Measurements from ENCODE around the gene DNAJC24. TPM values are rescaled to one million over a fixed set of nuclear protein-coding genes. Genes with fewer than 3 reads are reported as not detected.
"Not testable (repeated sequence)": the region's sequence is repeated elsewhere in the genome, so short reads cannot be mapped to it uniquely, and the experiment has no call there.

The DNAJC24 gene, protein sequence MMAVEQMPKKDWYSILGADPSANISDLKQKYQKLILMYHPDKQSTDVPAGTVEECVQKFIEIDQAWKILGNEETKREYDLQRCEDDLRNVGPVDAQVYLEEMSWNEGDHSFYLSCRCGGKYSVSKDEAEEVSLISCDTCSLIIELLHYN
- 4.1 and 5.1 TPM in 2 replicates for total RNA-seq (2014; rRNA removed; shearing (Covaris generic); ENCODE audit: low replicate concordance)

DNA sequence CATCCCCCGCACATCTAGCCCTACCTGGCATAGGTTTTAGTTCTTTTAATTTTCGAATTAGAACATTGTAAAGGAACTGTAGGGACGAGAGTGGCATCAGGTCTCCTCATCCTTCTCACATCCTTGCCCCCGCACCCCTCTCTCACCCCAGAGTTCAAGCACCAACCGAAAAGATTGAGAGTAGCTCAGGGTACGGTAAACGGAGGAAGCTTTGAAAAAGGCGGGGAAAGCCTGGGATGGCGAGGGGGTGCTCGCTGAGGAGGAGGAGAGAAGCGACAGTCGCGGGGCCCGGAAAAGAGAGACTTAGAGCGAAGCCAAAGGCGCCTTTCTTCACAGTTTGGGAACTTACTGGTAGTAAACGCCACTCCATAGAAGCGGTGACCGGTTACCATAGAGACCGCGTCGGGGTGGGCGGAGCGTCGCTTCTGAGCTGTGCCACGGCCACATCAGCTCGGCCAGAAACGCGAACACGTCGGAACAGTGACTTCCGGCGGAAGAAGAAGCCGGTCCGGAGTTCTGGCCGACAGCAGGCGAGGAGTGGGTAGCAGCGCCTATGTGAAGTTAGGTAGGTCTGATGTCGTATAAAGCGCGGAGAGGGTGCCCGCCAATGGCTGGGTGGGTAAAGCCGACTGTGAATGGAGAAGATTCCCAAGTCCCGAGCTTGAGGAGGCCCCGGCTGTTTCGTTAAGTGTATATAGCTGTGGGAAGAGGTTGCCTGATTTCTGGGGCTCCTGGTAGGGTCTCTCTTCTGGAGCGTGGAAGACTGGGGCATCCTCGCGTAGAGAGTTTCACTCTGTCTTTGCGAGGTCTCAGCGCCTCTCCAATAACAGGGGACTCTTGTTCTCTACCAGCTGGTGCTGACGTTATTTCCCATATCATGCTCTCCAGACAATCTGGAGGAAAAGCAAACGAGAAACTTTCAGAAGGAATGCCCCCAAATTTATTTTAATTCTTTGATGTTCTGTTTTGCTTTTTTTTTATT is at the start of gene DNAJC24, which contains the start of gene DCDC1:
Gene DNAJC24, plus strand, starts transcription at position 513 of the 982 bp plus-strand sequence. CDS start 889 bp downstream, outside the sequence.
Gene DCDC1, minus strand, starts transcription at position 392 of the 982 bp plus-strand sequence. CDS start 41,459 bp downstream, outside the sequence.
- DNase-seq (ENCODE audit: low read depth): peak; percentile 76
- in situ Hi-C loops (cut with HindIII; ENCODE audit: low pct_unique_long_range_greater_than_20kb, low sequenced_read_pairs): no loop called here

DNA sequence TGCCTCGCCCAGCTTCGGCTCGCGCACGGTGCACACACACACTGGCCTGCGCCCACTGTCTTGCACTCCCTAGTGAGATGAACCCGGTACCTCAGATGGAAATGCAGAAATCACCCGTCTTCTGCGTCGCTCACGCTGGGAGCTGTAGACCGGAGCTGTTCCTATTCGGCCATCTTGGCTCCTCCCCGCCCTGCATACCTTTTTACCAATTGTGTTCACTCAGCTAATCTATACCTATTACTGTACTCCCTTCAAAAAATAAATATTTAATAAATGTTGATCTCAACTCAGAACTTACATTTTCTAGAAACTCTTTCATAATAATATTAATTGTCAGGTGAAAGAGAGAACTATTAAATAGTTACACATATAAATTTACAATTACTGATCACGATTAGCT is 48.2 kb upstream of the DNAJC24 start:
- in situ Hi-C loops (cut with HindIII; ENCODE audit: low pct_unique_long_range_greater_than_20kb, low sequenced_read_pairs); DNase-seq (ENCODE audit: low read depth): not testable (repeated sequence)

DNA sequence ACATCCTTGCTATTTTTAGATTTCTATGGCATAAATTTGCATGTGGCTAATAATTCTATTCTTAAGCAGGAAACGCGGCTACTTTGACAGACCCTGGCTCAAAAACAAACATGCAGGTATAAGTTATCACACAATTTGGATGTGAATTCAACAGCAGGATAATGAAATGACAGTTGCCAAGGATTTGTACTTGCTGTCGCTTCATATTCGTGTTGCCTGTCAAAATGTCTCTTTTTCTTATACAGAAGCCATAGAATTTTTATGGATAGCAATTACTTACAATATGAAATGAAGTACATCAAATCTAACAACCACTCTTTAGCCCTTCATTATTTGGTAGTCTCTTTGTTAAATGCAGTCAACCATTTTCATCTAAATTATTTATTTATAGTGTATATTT is 46.5 kb upstream of the DNAJC24 start:
- in situ Hi-C loops (cut with HindIII; ENCODE audit: low pct_unique_long_range_greater_than_20kb, low sequenced_read_pairs): no loop called here
- DNase-seq (ENCODE audit: low read depth): no peak

DNA sequence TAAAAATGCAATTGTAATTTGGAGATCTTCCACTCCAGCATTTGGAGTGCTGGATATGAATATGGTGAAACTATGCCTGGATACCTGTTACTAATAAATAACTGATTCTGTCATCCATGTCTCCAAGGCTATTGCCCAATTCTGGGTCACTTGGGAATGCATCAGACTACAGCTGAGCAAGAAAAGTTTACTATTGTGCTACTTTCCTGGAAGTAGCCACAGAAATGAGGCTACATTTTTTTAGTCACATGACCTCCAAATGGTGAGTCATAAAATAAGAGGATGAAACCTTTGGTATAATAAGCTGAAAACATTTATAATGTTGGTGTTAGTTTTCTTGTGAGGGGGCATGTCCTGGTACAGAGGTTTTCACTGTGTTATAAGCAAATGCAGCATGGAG is 44.5 kb upstream of the DNAJC24 start:
- in situ Hi-C loops (cut with HindIII; ENCODE audit: low pct_unique_long_range_greater_than_20kb, low sequenced_read_pairs): no loop called here
- DNase-seq (ENCODE audit: low read depth): no peak

DNA sequence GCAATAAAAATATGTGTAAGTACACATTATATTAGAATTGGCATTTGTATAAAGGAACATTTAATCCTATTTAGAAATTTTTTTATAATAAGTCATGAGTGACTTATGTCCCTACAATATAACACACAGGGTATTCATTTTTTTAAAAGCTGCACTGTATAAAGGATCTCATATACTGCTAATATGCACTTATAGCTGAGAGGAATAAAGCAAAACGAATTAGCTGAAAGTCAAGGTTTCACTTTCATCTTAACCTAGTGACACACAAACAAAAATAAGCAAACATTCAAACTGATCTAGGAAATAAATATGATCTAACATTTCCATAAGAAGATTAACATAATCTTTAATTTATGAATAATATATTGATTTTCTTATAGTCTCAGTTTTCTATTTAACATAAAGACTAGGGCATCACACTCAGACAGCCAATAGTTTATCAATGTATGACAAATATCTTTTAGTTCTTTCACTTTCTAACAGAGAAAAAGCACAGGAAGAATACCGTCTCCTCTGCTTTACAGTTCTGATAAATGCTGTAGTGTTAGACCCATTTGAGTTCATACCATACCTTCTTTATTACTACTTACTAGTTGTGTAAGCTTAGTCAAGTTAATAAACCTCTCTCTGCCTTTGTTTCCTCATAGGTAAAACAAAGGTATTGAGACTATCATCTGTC is 43.1 kb upstream of the DNAJC24 start:
- in situ Hi-C loops (cut with HindIII; ENCODE audit: low pct_unique_long_range_greater_than_20kb, low sequenced_read_pairs): no loop called here

DNA sequence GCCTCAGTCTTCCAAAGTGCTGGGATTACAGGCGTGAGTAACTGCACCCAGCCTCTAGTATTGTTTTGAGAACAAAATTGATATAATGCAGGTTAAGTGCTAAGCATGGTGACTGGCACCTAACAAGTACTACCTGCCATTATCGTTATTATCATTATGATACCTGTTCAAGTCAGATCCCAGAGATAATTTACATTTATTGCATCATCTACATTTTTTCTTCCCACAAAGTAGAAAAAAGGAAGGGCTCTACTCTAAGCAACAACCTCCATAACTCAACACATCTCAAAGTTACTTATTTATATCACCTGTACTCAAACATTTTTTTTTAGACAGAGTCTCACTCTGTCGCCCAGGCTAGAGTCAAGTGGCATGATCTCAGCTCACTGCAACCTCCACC is 42.2 kb upstream of the DNAJC24 start:
- in situ Hi-C loops (cut with HindIII; ENCODE audit: low pct_unique_long_range_greater_than_20kb, low sequenced_read_pairs): no loop called here
- DNase-seq (ENCODE audit: low read depth): no peak

More for the DNA sequence above, 43.1 kb upstream of the DNAJC24 start:
- no peak for DNase-seq (ENCODE audit: low read depth)

DNA sequence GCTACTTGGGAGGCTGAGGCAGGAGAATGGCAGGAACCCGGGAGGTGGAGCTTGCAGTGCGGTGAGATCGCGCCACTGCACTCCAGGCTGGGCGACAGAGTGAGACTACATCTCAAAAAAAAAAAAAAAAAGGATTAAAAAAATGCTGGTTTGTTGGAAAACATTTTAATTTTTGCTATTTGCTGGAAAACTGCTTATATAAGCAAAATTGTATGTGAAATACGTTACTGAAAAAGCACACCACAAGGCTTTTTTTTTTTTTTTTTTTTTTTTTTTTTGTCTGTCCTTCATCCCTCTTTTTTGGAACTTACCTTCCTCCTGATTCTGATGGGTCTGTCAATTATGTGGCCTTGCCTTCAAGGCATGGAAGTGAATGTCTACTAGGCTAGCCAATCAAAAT is 41.0 kb upstream of the DNAJC24 start:
- in situ Hi-C loops (cut with HindIII; ENCODE audit: low pct_unique_long_range_greater_than_20kb, low sequenced_read_pairs): no loop called here

DNA sequence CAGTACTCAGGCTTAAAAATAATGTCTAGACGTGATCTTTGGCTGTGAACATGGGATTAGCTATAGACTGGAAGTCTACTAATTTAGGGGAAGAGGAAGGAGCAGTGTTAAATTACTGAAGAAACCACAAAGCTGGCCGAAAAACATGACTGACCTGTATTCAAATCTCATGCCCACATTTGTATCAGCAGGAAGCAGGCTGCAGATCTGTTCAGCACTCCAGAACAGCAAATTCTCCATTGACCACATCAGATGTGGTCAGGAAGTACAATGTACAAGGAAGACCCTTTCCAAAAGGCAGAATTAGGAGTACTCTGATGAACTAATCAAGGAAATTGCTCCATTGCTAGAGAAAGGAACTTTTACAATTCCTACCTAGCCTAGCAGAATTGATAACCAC is 31.9 kb upstream of the DNAJC24 start:
- in situ Hi-C loops (cut with HindIII; ENCODE audit: low pct_unique_long_range_greater_than_20kb, low sequenced_read_pairs): no loop called here
- DNase-seq (ENCODE audit: low read depth): no peak

More for the DNA sequence above, 41.0 kb upstream of the DNAJC24 start:
- no peak for DNase-seq (ENCODE audit: low read depth)

DNA sequence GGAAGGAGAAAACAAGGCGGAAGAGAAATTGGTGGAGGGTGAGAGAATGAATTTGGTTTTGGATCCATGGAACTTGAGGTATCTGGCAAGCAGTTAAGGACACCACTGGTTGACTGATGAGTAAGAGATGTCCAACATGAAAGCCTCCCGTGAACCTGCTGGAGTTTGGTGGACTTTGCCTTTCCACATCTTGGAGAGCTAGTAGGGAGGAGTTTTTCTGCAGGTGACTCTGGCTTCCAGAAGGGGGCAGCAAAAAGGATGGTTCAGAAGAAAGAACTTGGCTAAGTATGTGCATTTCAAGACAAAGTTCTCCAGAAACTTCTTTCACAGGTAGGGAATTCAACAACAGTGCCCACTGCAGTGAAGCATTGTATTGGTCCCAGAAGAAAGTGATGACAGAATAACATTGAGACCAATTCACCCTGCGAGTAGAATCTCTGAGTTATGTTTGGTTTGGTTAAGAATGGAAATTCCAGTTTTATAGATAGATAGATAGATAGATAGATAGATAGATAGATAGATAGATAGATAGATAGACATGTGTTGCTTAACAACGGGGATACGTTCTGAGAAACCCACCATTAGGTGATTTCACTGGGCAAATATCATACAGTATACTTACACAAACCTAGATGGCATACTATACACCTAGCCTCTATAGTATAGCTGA is 28.6 kb upstream of the DNAJC24 start:
- peak; percentile 9 for DNase-seq (ENCODE audit: low read depth)
- in situ Hi-C loops (cut with HindIII; ENCODE audit: low pct_unique_long_range_greater_than_20kb, low sequenced_read_pairs): no loop called here

DNA sequence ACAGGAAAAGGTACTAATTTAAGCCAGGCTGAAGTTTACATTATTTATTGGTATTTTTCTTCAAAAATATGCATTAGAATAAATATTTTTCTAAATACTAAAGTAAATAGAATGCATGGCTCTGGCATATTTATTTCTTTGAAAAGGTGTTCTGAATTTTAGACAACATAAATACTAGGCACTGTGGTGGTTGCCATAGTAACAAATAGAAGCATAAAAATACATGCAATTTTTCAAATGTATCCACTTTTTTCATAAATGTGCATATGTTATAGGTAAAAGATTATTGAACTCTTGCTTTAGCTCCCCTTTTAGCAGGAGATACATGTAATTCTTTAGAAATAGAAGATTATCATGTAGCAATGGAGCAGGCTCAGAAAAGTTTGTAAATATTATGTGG is 18.5 kb upstream of the DNAJC24 start:
- DNase-seq (ENCODE audit: low read depth): no peak
- in situ Hi-C loops (cut with HindIII; ENCODE audit: low pct_unique_long_range_greater_than_20kb, low sequenced_read_pairs): no loop called here

DNA sequence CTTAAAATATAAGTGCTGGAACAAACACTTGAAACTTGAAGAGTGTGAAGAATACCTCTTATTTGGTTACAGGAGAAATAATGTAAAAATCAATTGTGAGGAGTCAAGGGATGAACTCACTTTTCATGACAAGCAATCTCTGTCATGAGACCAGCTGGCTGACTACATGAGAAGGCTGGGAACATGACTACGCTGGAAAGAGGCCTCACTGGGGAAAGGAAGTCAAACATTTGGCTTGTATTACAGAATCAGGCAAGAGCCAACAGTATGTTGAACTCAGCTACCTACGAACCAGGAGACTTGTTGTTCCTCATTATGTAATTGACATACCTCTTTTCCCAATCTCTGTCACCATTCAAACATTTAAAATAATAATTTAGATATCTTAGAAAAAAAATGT is 14.5 kb upstream of the DNAJC24 start:
- no peak for DNase-seq (ENCODE audit: low read depth)
- in situ Hi-C loops (cut with HindIII; ENCODE audit: low pct_unique_long_range_greater_than_20kb, low sequenced_read_pairs): no loop called here

DNA sequence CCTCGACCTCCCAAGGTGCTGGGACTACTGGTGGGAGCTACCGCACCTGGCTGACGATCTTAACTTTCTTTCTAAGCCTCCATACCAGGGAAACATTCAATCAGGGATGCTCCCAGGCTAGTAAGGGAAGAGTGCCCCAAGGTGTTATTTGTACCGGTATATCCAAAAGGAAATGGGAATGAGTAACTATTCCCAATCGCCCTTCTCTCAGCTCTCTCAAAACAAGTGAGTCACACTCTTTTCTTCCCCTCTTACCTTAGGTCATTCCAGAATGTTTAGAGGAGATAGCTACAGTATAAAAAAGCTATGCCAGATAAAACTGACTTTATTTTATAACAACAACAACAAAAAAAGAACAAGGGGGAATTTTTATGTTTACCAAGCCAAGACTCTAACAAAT is 13.8 kb upstream of the DNAJC24 start:
- in situ Hi-C loops (cut with HindIII; ENCODE audit: low pct_unique_long_range_greater_than_20kb, low sequenced_read_pairs): no loop called here
- no peak for DNase-seq (ENCODE audit: low read depth)

DNA sequence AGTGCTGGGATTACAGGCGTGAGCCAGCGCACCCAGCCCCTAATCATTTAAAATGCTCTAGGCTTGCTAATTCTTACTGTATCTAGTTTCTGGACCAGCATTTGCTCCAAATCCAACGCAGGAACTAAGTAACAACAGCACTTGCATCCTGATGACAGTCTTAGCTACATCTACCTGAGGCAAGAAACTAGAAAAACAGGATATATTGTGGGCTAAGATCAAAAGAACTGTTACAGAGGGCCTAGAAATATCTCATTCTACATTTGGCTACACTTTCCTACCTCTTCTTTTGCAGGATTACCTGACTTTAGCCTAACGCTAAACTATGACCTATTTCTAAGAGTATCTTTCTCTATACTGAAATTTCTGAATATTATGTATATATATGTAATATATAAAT is 7.9 kb upstream of the DNAJC24 start:
- in situ Hi-C loops (cut with HindIII; ENCODE audit: low pct_unique_long_range_greater_than_20kb, low sequenced_read_pairs): no loop called here
- DNase-seq (ENCODE audit: low read depth): no peak

DNA sequence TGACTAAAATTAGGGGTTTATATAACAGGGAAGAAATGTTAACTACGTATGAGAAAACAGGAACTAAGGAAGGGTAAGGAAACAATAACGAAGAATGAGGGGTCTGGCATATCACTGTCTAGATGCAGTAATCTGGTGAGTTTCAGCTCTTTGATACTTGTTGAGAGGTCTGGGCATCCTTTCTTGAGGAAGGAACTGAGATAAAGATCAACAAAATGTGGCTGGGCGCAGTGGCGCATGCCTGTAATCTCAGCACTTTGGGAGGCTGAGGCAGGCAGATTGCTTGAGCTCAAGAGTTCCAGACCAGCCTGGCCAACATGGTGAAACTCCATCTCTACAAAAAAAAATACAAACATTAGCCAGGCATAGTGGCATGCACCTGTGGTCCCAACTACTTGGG is 2.9 kb upstream of the DNAJC24 start:
- DNase-seq (ENCODE audit: low read depth): no peak
- in situ Hi-C loops (cut with HindIII; ENCODE audit: low pct_unique_long_range_greater_than_20kb, low sequenced_read_pairs): no loop called here

DNA sequence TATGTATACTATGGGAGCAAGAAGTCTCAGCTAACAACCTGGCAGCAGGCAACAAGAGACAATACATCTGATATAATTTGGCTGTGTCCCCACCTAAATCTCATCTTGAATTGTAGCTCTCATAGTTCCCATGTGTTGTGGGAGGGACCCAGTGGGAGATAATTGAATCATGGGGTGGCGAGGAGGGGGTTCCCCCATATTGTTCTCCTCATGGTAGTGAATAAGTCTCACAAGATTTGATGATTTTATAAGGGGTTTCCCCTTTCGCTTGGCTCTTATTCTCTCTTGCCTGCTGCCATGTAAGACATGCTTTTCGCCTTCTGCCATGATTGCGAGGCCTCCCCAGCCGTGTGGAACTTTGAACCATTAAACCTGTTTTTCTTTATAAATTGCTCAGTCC is 6.2 kb downstream of the DNAJC24 start:
- DNase-seq (ENCODE audit: low read depth): no peak
- in situ Hi-C loops (cut with HindIII; ENCODE audit: low pct_unique_long_range_greater_than_20kb, low sequenced_read_pairs): no loop called here

DNA sequence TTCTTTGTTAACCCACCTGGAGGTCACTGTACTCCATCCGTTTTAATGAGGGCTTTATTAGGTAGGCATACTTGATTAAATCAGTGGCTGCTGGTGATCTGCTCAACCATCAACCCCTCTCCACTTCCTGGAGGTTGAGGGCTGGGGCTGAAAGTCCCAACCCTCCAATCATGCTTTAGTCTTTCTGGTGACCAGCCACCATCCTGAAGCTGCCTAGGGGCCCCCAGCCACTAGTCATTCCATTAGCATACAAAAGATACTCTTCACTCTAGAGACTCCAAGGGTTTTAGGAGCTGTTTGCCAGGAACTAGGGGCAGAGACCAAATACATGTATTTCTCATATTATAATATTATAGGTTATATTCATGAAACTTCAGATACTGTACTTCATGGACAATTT is 13.5 kb downstream of the DNAJC24 start:
- DNase-seq (ENCODE audit: low read depth): no peak
- in situ Hi-C loops (cut with HindIII; ENCODE audit: low pct_unique_long_range_greater_than_20kb, low sequenced_read_pairs): no loop called here

DNA sequence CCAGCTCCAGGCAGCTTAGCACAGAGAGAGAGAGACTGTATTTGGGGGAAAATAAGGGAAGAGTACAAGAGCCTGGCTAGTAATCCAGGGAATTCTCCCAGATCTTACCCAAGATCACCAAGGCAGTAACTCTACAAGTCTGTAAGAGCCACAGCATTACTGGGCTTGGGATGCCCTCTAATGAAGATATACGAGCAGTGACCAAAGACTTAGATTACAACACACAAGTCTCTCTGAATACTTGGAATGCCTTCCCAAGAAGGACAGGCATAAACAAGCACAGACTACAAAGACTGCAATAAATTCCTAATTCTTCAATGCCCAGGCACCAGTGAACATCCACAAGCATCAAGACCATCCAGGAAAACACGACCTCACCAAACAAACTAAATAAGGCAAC is 17.7 kb downstream of the DNAJC24 start:
- DNase-seq (ENCODE audit: low read depth): no peak

DNA sequence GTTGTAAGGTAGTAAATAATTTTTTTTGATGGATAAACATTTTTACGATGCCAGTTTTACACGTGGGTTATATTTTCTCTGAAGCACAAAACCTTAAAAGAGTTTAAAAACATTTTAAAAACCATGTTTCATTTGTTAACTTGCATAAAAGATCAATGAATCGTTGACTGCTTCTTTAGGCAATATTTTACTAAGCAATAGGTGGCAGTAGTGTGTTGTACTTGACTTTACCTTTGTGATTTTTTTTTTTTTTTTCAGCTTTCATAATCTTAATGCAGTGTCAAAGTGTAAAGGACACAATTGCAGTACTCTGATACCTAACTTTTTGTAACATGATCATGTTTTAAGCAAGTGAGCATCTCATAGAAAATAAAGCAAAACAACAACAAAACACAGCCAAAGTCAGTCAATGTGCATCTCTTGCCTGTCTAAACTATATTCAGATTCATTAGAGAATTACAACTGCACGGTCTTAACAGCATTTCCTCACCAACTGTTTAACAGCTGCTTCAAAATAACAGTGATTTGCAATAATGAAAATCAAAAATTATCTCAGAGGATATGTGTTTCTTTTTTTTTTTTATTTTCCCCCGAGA is 27.7 kb downstream of the DNAJC24 start:
- DNase-seq (ENCODE audit: low read depth): peak; percentile 34
- in situ Hi-C loops (cut with HindIII; ENCODE audit: low pct_unique_long_range_greater_than_20kb, low sequenced_read_pairs): no loop called here

More for the DNA sequence above, 17.7 kb downstream of the DNAJC24 start:
- in situ Hi-C loops (cut with HindIII; ENCODE audit: low pct_unique_long_range_greater_than_20kb, low sequenced_read_pairs): no loop called here

Measured in Caki2 (cell line).